IMR-90 (cell line): Measurements from ENCODE around the gene SYNPO2. TPM values are rescaled to one million over a fixed set of nuclear protein-coding genes. Genes with fewer than 3 reads are reported as not detected.

Experiments used
- ATAC-seq: fragments of 200-7000 bp; cut with Tn5 transposase; 2 replicates; pipeline ENCODE4 v1.9.1; 2020; ENCODE audit warnings: low read depth, mild to moderate bottlenecking, moderate library complexity
- BruUV-seq: library from RNA; stranded (reverse); fragments of 400-500 nt; replicated peaks from 2 replicates; lab custom pipeline; 2021; lab: Mats Ljungman, UMichigan
- CTCF ChIA-PET: fragments of 300-600 bp; formaldehyde crosslinking; extraction: SDS; loops from one replicate; lab custom pipeline; 2021; ENCODE audit warnings: antibody characterized with exemption; lab: Yijun Ruan, JAX
- POLR2A ChIA-PET: fragments of 300-600 bp; sonication (Branson Sonifier 250); formaldehyde crosslinking; loops from one replicate; lab custom pipeline; 2022; ENCODE audit warnings: antibody characterized with exemption; ENCODE audit not compliant: unreplicated experiment; lab: Charles Lee
- DNase-seq: peaks from one replicate; pipeline ENCODE4 v3.0.0; 2013
- H2AFZ ChIP-seq: replicated peaks from 2 replicates; pipeline ENCODE3; 2013; ENCODE audit warnings: low read length, mild to moderate bottlenecking; ENCODE audit not compliant: poor library complexity
- H2AK5ac ChIP-seq: 2 replicates; pipeline ENCODE4 v1.6.1; 2013; ENCODE audit warnings: low read depth, low read length, inconsistent platforms
- H2AK9ac ChIP-seq: replicated peaks from 2 replicates; pipeline ENCODE3; 2013; ENCODE audit warnings: mild to moderate bottlenecking, low read depth, low read length, moderate library complexity; ENCODE audit not compliant: poor library complexity
- H2BK120ac ChIP-seq: 2 replicates; pipeline ENCODE4 v1.6.1; 2013; ENCODE audit warnings: low read depth, low read length, inconsistent platforms
- H2BK15ac ChIP-seq: 3 replicates; pipeline ENCODE4 v1.6.1; 2013; ENCODE audit warnings: low read depth, low read length, inconsistent platforms
- H2BK20ac ChIP-seq: 2 replicates; pipeline ENCODE4 v1.6.1; 2013; ENCODE audit warnings: low read depth, mild to moderate bottlenecking, inconsistent platforms, low read length, moderate library complexity
- H2BK5ac ChIP-seq: 2 replicates; pipeline ENCODE4 v1.6.1; 2013; ENCODE audit warnings: mild to moderate bottlenecking, low read depth, low read length, inconsistent platforms; ENCODE audit not compliant: poor library complexity, severe bottlenecking
- H3K14ac ChIP-seq: replicated peaks from 2 replicates; pipeline ENCODE4 v1.6.1; 2013; ENCODE audit warnings: low read depth, low read length, inconsistent platforms
- H3K18ac ChIP-seq: 2 replicates; pipeline ENCODE4 v1.6.1; 2013; ENCODE audit warnings: low read depth, low read length, control low read depth
- H3K23ac ChIP-seq: 2 replicates; pipeline ENCODE4 v1.6.1; 2013; ENCODE audit warnings: low read depth, low read length, inconsistent platforms
- H3K27ac ChIP-seq: 2 replicates; pipeline ENCODE4 v1.5.1; 2013; ENCODE audit warnings: mild to moderate bottlenecking, control low read depth, low read length; ENCODE audit not compliant: insufficient read depth
- H3K27me3 ChIP-seq: 2 replicates; pipeline ENCODE4 v1.6.1; 2013; ENCODE audit warnings: low read length; ENCODE audit not compliant: control insufficient read depth, insufficient read depth
- H3K36me3 ChIP-seq: 2 replicates; pipeline ENCODE4 v1.6.1; 2013; ENCODE audit warnings: low read length, mixed read lengths; ENCODE audit not compliant: control insufficient read depth, insufficient read depth
- H3K4ac ChIP-seq: 2 replicates; pipeline ENCODE4 v1.6.1; 2013; ENCODE audit warnings: low read depth, low read length, inconsistent platforms
- H3K4me1 ChIP-seq: 2 replicates; pipeline ENCODE4 v1.6.1; 2013; ENCODE audit warnings: low read length, mixed read lengths; ENCODE audit not compliant: control insufficient read depth, insufficient read depth
- H3K4me2 ChIP-seq: 2 replicates; pipeline ENCODE4 v1.6.1; 2013; ENCODE audit warnings: low read depth, mild to moderate bottlenecking, control low read depth, low read length, moderate library complexity
- H3K4me3 ChIP-seq: 2 replicates; pipeline ENCODE4 v1.5.1; 2013; ENCODE audit warnings: low read depth, mild to moderate bottlenecking, control low read depth, low read length, moderate library complexity; ENCODE audit not compliant: insufficient read depth
- H3K56ac ChIP-seq: 2 replicates; pipeline ENCODE4 v1.6.1; 2013; ENCODE audit warnings: low read length, inconsistent platforms; ENCODE audit not compliant: insufficient read depth; ENCODE audit errors: extremely low read depth
- H3K79me1 ChIP-seq, 2 experiments: 2 replicates each; pipeline ENCODE4 v1.6.1; 2013; ENCODE audit warnings: low read length in 2 of 2, inconsistent platforms in 1 of 2, low read depth in 1 of 2
- H3K9ac ChIP-seq: 2 replicates; pipeline ENCODE4 v1.6.1; 2013; ENCODE audit warnings: low read depth, low read length, control low read depth
- H3K9me1 ChIP-seq: 2 replicates; pipeline ENCODE4 v1.6.1; 2013; ENCODE audit warnings: low read length, inconsistent platforms; ENCODE audit not compliant: insufficient read depth
- H3K9me3 ChIP-seq: 2 replicates; pipeline ENCODE4 v1.6.1; 2013; ENCODE audit warnings: low read length; ENCODE audit not compliant: control insufficient read depth, insufficient read depth
- H4K20me1 ChIP-seq: 2 replicates; pipeline ENCODE4 v1.6.1; 2013; ENCODE audit warnings: low read length, inconsistent platforms; ENCODE audit not compliant: insufficient read depth
- H4K5ac ChIP-seq: 2 replicates; pipeline ENCODE4 v1.6.1; 2013; ENCODE audit warnings: mild to moderate bottlenecking, low read depth, low read length, control low read depth
- H4K8ac ChIP-seq, 2 experiments: 2 replicates each; pipeline ENCODE4 v1.6.1; 2013; ENCODE audit warnings: low read depth in 2 of 2, low read length in 2 of 2, control low read depth in 1 of 2, inconsistent platforms in 1 of 2
- H4K91ac ChIP-seq: 2 replicates; pipeline ENCODE4 v1.6.1; 2013; ENCODE audit warnings: low read depth, low read length, inconsistent platforms; ENCODE audit not compliant: insufficient read depth
- MAFK ChIP-seq: IDR thresholded peaks from 2 replicates; pipeline ENCODE4 v1.6.1; 2012; ENCODE audit warnings: low read depth, low read length, improper control_type of control experiment
- MAZ ChIP-seq: IDR thresholded peaks from 2 replicates; pipeline ENCODE4 v1.6.1; 2012; ENCODE audit warnings: low read depth, mild to moderate bottlenecking, low read length, improper control_type of control experiment, moderate library complexity, borderline replicate concordance
- MXI1 ChIP-seq: IDR thresholded peaks from 2 replicates; pipeline ENCODE4 v1.6.1; 2012; ENCODE audit warnings: low read depth, mild to moderate bottlenecking, low read length, moderate library complexity, borderline replicate concordance
- NFE2L2 ChIP-seq: fragments of 150-350 bp; IDR thresholded peaks from 2 replicates; pipeline ENCODE4 v1.6.1; 2016; ENCODE audit warnings: low read depth, mild to moderate bottlenecking, low read length
- RCOR1 ChIP-seq: IDR thresholded peaks from 2 replicates; pipeline ENCODE4 v1.6.1; 2012; ENCODE audit warnings: mild to moderate bottlenecking, low read length, improper control_type of control experiment; ENCODE audit not compliant: insufficient replicate concordance
- WGBS, 2 experiments: methylation state at CpG; one replicate each; pipeline versions ENCODE4 v1.1.5 to v1.1.7; 2013; ENCODE audit warnings: missing lambda C conversion rate in 2 of 2; ENCODE audit not compliant: insufficient read length in 1 of 2; ENCODE audit errors: extremely low coverage in 2 of 2; 5-methylcytosine and 5-hydroxymethylcytosine counted together
- dilution Hi-C: fragments of 300-500 bp; cut with HindIII; formaldehyde crosslinking; loops from one replicate; pipeline ENCODE4 v1.14.3; 2018; ENCODE audit warnings: low sequenced_read_pairs; ENCODE audit not compliant: unreplicated experiment
- in situ Hi-C: fragments of 300-500 bp; cut with MboI; formaldehyde crosslinking; loops from 3 replicates; pipeline ENCODE4 v1.14.3; 2019; ENCODE audit warnings: low sequenced_read_pairs, inconsistent platforms, mixed read lengths
- intact Hi-C: fragments of 100-400 bp; cut with micrococcal nuclease; formaldehyde crosslinking; loops from 2 replicates; pipeline ENCODE4 v1.10.0; 2022
- polyA plus RNA-seq, 3 experiments: library from polyadenylated mRNA; depleted of rRNA; stranded (reverse); fragments of >200 nt; gene quantifications; 2 replicates each; pipeline ENCODE4 v1.2.3, GENCODE V29; 2012; ENCODE audit warnings: low replicate concordance in 1 of 3
- total RNA-seq: library from RNA; depleted of rRNA; stranded (reverse); fragments of >200 nt; gene quantifications from 2 replicates; pipeline ENCODE4 v1.2.3, GENCODE V29; 2012

Gene SYNPO2
- total and polyA plus RNA-seq, 2 of the 4 experiments (the other 2 are of a cell fraction) = 0.99 to 1.8 TPM

DNA sequence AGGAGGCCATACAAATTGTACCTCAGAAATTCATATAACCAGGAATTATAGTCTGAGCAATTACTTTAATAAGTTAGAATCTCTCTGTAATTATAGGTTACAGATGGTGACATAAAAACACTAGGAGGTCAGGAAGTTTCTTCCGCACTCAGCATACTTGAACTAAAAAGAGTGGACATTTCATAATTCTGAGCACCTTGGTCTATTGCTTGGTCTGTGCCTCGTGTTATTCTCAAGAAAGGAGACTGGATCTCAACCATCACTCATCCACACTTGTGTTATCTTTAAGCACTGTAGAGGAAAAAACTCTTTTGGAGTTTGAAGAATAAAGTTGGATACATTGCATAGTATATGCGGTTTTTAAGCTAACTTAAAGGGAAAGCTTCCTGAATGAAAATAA is 91.1 kb downstream of the SYNPO2 start:
- DNase-seq (no peak), ATAC-seq (no peak)
- dilution Hi-C loops = loop anchor here (10.0 kb wide), 1 partner anchor 315 kb away; no protein-coding TSS in a partner anchor
- no peak overlapping the region for H4K91ac ChIP-seq
- H2AK9ac ChIP-seq = no peak overlapping the region
- no peak overlapping the region for H3K23ac ChIP-seq
- H4K8ac ChIP-seq = no peak overlapping the region; a peak in 1 of 4 replicates
- no peak overlapping the region for H2AK5ac ChIP-seq
- CTCF ChIA-PET = no interaction called here
- H4K20me1 ChIP-seq = no peaks in the 10 kb centered on the region
- H3K4me2 ChIP-seq = no peak overlapping the region
- H4K5ac ChIP-seq = no peak overlapping the region
- intact Hi-C loops = loop anchor here (2.0 to 5.0 kb wide), 5 partner anchors 123 to 1071 kb away; partner anchors contain the start of gene PDE5A
- H2BK20ac ChIP-seq = no peak overlapping the region
- H3K36me3 ChIP-seq = no peaks in the 10 kb centered on the region
- H3K4me3 ChIP-seq = no peak overlapping the region
- H3K56ac ChIP-seq = no peak overlapping the region
- H3K79me1 ChIP-seq = no peaks in the 10 kb centered on the region
- TF ChIP-seq NFE2L2 = no peak
- no peak for TF ChIP-seq MAFK
- TF ChIP-seq MXI1 = no peak
- no peak for TF ChIP-seq MAZ
- TF ChIP-seq RCOR1 = no peak
- no peaks in the 10 kb centered on the region for H3K9me3 ChIP-seq
- H3K27me3 ChIP-seq = no peaks in the 10 kb centered on the region
- H3K27ac ChIP-seq = no peak overlapping the region
- no peak overlapping the region for H3K9ac ChIP-seq
- peaks cover 18% of the 10 kb centered on the region for H3K4me1 ChIP-seq
- in situ Hi-C loops = loop anchor here (5.0 to 10.0 kb wide), 4 partner anchors 235 to 1078 kb away; partner anchors contain the start of gene USP53
- no peak overlapping the region for H2BK5ac ChIP-seq
- H3K4ac ChIP-seq = no peak overlapping the region
- H2AFZ ChIP-seq = no peak overlapping the region
- WGBS, 2 experiments = no CpG with 5 or more reads among the region's 3 CpGs
- H2BK120ac ChIP-seq = no peak overlapping the region
- H2BK15ac ChIP-seq = no peak overlapping the region
- BruUV-seq = no TSS peak
- POLR2A ChIA-PET = no interaction called here
- no peak overlapping the region for H3K18ac ChIP-seq
- H3K9me1 ChIP-seq = no peaks in the 10 kb centered on the region
- H3K14ac ChIP-seq = no peak overlapping the region
